Dendritic cell treated with granulocyte-macrophage colony-stimulating factor and Interleukin-4, amounts not matched to agents 40 ng/mL and 50 ng/mL, for 4 days (primary cell): Measurements from ENCODE around the gene RSU1.

ENCODE experiments used
- H3K27ac Mint-ChIP-seq: one replicate; pipeline ENCODE4 v1.8.0; 2022; ENCODE audit warnings: mild to moderate bottlenecking, mixed read lengths
- H3K27me3 Mint-ChIP-seq: one replicate; pipeline ENCODE4 v1.8.0; 2022; ENCODE audit warnings: mild to moderate bottlenecking, mixed read lengths
- H3K36me3 Mint-ChIP-seq: one replicate; pipeline ENCODE4 v1.8.0; 2022; ENCODE audit warnings: low read depth, mixed read lengths
- H3K4me1 Mint-ChIP-seq: one replicate; pipeline ENCODE4 v1.8.0; 2022; ENCODE audit warnings: low read depth, mixed read lengths
- H3K4me3 Mint-ChIP-seq: one replicate; pipeline ENCODE4 v1.8.0; 2022; ENCODE audit warnings: mild to moderate bottlenecking, moderate library complexity, mixed read lengths
- H3K9me3 Mint-ChIP-seq: one replicate; pipeline ENCODE4 v1.8.0; 2022; ENCODE audit warnings: mixed read lengths
- intact Hi-C: fragments of 100-400 bp; cut with micrococcal nuclease; formaldehyde crosslinking; loops from one replicate; pipeline ENCODE4 v1.15.0; 2022

The RSU1 gene

GRCh38 chr10:16788778-16789177 is 28.4 kb downstream of the RSU1 start:
- Mint-ChIP-seq H3K36me3 (peaks cover 75% of the 10 kb centered on the region), H3K27ac (no peak overlapping the region), H3K4me3 (no peak overlapping the region), H3K27me3 (no peaks in the 10 kb centered on the region), H3K9me3 (peaks cover 11% of the 10 kb centered on the region), H3K4me1 (no peaks in the 10 kb centered on the region)
- intact Hi-C loops: no loop called here

DNA sequence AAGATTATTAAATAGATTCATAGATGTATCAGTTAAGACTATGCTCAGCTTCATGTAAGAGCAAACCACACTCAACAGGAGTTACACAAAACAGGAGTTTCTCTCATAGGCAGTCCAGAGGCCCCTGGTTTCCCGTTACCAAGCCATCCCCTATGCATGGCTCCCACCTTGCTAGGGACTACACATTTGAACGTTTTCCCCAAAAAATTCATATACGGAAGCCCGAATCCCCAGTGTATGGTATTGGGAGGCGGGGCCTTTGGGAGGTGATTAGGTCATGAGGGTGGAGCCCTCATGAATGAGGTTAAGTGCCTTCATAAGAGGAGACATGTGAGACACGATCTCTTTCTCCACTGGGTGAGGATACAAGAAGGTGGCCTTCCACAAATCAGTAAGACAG is 29.1 kb downstream of the RSU1 start:
- Mint-ChIP-seq H3K27me3 (no peaks in the 10 kb centered on the region), H3K27ac (no peak overlapping the region), H3K9me3 (peaks cover 11% of the 10 kb centered on the region), H3K36me3 (peaks cover 73% of the 10 kb centered on the region), H3K4me3 (no peak overlapping the region), H3K4me1 (no peaks in the 10 kb centered on the region)
- intact Hi-C loops: no loop called here

- intact Hi-C loops: no loop called here
- H3K9me3 Mint-ChIP-seq: peaks cover 11% of the 10 kb centered on the region
- peaks cover 71% of the 10 kb centered on the region for H3K36me3 Mint-ChIP-seq
- no peak overlapping the region for H3K4me3 Mint-ChIP-seq
- no peaks in the 10 kb centered on the region for H3K27me3 Mint-ChIP-seq
- no peak overlapping the region for H3K27ac Mint-ChIP-seq
- no peaks in the 10 kb centered on the region for H3K4me1 Mint-ChIP-seq
These were observed 29.8 kb downstream of the RSU1 start for GRCh38 chr10:16787361-16787791.

GRCh38 chr10:16780338-16780880 is 36.8 kb downstream of the RSU1 start:
- no peak overlapping the region for H3K4me3 Mint-ChIP-seq
- intact Hi-C loops: no loop called here
- no peak overlapping the region for H3K27ac Mint-ChIP-seq
- peaks cover 5% of the 10 kb centered on the region for H3K4me1 Mint-ChIP-seq
- H3K36me3 Mint-ChIP-seq: peaks cover 56% of the 10 kb centered on the region
- H3K9me3 Mint-ChIP-seq: peaks cover 11% of the 10 kb centered on the region
- no peaks in the 10 kb centered on the region for H3K27me3 Mint-ChIP-seq

DNA sequence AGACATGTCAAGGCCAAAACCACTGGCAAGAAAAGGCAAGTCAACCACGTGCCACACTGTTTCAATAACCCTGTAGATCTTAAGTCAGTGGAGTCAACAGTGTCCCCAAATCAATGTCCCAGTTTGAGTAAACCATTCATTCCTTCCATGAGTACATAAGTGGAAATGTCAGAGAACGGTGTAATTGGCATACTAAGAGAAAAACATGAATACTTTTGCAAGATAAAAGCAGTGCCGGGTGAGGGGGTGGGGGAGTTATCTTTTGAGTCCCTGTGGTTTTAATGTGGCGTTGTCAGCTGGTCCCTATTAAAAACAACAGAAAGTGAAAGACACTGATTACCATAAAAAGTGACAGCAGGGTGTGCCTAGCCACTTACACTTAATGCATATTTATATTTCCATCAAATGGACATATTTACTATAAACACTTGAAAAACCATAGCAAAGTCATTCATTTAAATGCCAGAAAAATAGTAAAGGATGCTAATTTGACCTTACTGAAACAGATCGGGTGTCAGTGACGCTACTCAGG is 37.8 kb downstream of the RSU1 start:
- peaks cover 1% of the 10 kb centered on the region for H3K9me3 Mint-ChIP-seq
- no peak overlapping the region for H3K27ac Mint-ChIP-seq
- H3K4me3 Mint-ChIP-seq: no peak overlapping the region
- intact Hi-C loops: loop anchor here (5.0 kb wide), 1 partner anchor 662 kb away; no protein-coding TSS in a partner anchor
- H3K27me3 Mint-ChIP-seq: no peaks in the 10 kb centered on the region
- peaks cover 48% of the 10 kb centered on the region for H3K36me3 Mint-ChIP-seq
- peaks cover 5% of the 10 kb centered on the region for H3K4me1 Mint-ChIP-seq

GRCh38 chr10:16777473-16778370 is 39.5 kb downstream of the RSU1 start:
- H3K4me3 Mint-ChIP-seq: no peak overlapping the region
- H3K27ac Mint-ChIP-seq: no peak overlapping the region

DNA sequence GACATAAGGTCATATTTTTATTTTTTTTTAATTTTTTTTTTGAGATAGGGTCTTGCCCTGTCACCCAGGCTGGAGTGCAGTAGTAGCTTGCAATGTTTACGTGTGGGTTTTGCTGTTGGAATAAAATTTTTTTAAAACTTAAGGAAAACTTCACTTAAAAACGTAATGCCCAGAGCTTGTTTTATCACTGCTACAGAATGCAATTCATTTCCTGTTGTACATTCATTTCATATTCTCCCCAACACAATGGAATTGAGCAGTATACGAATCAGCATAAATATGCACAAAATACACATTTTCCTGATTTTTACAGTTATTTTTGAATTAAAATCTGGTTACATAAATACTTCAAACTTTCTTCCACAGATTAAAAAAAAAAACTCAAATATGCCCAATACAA is 40.3 kb downstream of the RSU1 start:
- Mint-ChIP-seq H3K27ac (no peak overlapping the region), H3K9me3 (no peaks in the 10 kb centered on the region), H3K4me3 (no peak overlapping the region), H3K36me3 (peaks cover 44% of the 10 kb centered on the region), H3K4me1 (peaks cover 5% of the 10 kb centered on the region), H3K27me3 (no peaks in the 10 kb centered on the region)
- intact Hi-C loops: loop anchor here (2.0 to 5.0 kb wide), 2 partner anchors 660 to 874 kb away; no protein-coding TSS in a partner anchor

More at GRCh38 chr10:16777473-16778370, 39.5 kb downstream of the RSU1 start:
- no peaks in the 10 kb centered on the region for H3K27me3 Mint-ChIP-seq
- H3K4me1 Mint-ChIP-seq: peaks cover 5% of the 10 kb centered on the region
- intact Hi-C loops: loop anchor here (2.0 to 5.0 kb wide), 2 partner anchors 660 to 875 kb away; no protein-coding TSS in a partner anchor
- H3K36me3 Mint-ChIP-seq: peaks cover 47% of the 10 kb centered on the region
- no peaks in the 10 kb centered on the region for H3K9me3 Mint-ChIP-seq

DNA sequence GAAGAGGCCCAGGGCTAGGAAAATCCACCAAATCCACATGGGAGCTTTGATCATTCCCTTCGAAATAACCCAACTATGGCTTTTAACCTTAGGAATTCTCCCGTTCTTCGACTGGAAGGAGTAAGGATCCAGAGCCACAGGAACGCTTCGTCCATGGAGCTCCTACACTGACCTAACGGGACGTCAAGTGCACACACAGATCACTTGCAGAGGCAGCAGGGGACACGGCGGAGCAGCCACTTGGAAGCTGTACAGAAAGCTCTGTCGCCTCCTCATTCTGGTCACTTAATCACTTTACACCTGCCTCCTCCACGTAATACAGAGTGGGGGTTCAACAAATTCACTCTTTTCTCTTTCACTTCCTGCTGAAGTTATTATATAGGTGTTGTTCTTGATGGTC is 43.9 kb downstream of the RSU1 start:
- H3K27ac Mint-ChIP-seq: no peak overlapping the region
- peaks cover 15% of the 10 kb centered on the region for H3K4me1 Mint-ChIP-seq
- intact Hi-C loops: no loop called here
- H3K4me3 Mint-ChIP-seq: no peak overlapping the region
- peaks cover 16% of the 10 kb centered on the region for H3K36me3 Mint-ChIP-seq
- H3K9me3 Mint-ChIP-seq: no peaks in the 10 kb centered on the region
- H3K27me3 Mint-ChIP-seq: no peaks in the 10 kb centered on the region

DNA sequence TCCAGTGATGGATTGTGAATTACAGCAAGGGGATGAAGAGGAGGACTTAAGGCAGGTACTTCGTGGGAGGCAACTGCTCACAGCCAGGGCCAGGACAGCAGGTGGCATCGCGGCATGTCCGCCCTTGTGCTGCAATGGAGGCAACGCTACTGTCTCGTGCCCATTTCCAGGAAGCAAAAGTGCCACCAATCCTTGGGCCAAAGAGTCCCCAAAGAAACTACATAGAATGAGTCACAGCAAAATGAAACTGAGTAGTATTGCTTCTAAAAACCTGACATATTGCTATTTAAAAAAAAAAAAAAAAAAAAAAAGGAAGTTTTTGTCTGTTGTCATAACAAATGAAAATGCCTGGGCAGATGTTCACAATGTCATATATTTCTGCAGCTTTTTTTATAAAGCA is 46.6 kb downstream of the RSU1 start:
- intact Hi-C loops: no loop called here
- Mint-ChIP-seq H3K27me3 (no peaks in the 10 kb centered on the region), H3K4me3 (no peak overlapping the region), H3K27ac (peak overlapping the region; percentile 18), H3K4me1 (peaks cover 10% of the 10 kb centered on the region), H3K9me3 (no peaks in the 10 kb centered on the region), H3K36me3 (peaks cover 14% of the 10 kb centered on the region)

DNA sequence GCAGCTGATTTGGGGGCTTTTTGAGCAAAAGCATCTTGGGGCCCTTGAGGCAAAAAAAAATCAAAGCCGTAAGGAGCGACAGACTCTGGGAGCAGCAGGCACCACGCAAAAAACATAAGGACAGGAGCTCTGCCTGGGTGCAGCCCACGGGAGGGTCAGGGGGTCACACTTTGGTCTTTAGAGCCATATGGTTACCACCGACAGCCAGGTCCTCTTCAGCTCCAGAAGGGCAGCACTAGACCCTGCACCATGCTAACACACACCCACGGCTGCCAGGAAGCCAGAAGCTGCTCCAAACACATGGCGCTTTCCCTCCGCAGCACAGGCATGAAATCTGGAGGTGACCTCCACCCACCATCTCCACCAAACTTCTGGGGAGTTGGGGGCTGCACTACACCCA is 47.1 kb downstream of the RSU1 start:
- H3K27ac Mint-ChIP-seq: peak overlapping the region; percentile 18
- H3K4me3 Mint-ChIP-seq: no peak overlapping the region
- intact Hi-C loops: no loop called here
- H3K36me3 Mint-ChIP-seq: peaks cover 14% of the 10 kb centered on the region
- no peaks in the 10 kb centered on the region for H3K9me3 Mint-ChIP-seq
- H3K27me3 Mint-ChIP-seq: no peaks in the 10 kb centered on the region
- H3K4me1 Mint-ChIP-seq: peaks cover 10% of the 10 kb centered on the region

DNA sequence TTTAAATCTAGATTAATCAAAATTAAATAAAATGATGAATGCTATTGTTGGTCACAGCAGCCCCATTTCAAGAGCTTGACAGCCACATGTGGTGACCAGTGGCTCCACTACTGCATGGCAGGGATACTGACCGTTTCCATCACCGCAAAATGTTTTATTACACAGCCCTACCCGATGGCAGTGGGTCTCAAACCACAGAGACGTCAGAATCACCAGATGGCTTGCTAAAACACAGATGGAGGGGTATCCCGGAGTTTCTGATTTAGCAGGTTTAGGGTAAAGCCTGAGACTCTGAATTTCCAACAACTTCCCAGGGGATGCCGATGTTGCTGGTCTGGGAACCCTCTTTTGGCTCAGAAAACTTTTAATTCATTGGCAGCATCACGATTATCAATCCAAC is 47.9 kb downstream of the RSU1 start:
- Mint-ChIP-seq H3K4me3 (no peak overlapping the region), H3K27me3 (no peaks in the 10 kb centered on the region), H3K4me1 (peaks cover 10% of the 10 kb centered on the region), H3K27ac (no peak overlapping the region), H3K36me3 (peaks cover 18% of the 10 kb centered on the region), H3K9me3 (no peaks in the 10 kb centered on the region)
- intact Hi-C loops: no loop called here

GRCh38 chr10:16768702-16769101 is 48.5 kb downstream of the RSU1 start:
- peaks cover 10% of the 10 kb centered on the region for H3K4me1 Mint-ChIP-seq
- no peaks in the 10 kb centered on the region for H3K27me3 Mint-ChIP-seq
- H3K27ac Mint-ChIP-seq: no peak overlapping the region
- intact Hi-C loops: no loop called here
- no peaks in the 10 kb centered on the region for H3K9me3 Mint-ChIP-seq
- H3K36me3 Mint-ChIP-seq: peaks cover 19% of the 10 kb centered on the region
- no peak overlapping the region for H3K4me3 Mint-ChIP-seq

GRCh38 chr10:16765509-16766375 is 51.5 kb downstream of the RSU1 start:
- Mint-ChIP-seq H3K4me3 (no peak overlapping the region), H3K9me3 (no peaks in the 10 kb centered on the region), H3K36me3 (peaks cover 44% of the 10 kb centered on the region), H3K27ac (no peak overlapping the region), H3K27me3 (no peaks in the 10 kb centered on the region), H3K4me1 (peaks cover 5% of the 10 kb centered on the region)
- intact Hi-C loops: no loop called here
